Activated CD8-positive, alpha-beta memory T cell treated with anti-CD3 and anti-CD28 coated beads, Interleukin-2, amount 50 U/mL, for 24 hours (primary cell): ENCODE results near the gene ANAPC2.

Experiments
- DNase-seq: peaks from one replicate; pipeline ENCODE4 v3.0.0-alpha.2; 2020; ENCODE audit errors: extremely low read depth

ANAPC2 gene

GRCh38 chr9:137227853-137228505 lies 39.6 kb upstream of the ANAPC2 start:
- no peak for DNase-seq

- DNase-seq, result peak; percentile 63
Measured at GRCh38 chr9:137227054-137227852, 38.9 kb upstream of the ANAPC2 start, which contains the start of gene RNF224. TSS of gene RNF224 (plus strand) at chr9:137227502. CDS start at chr9:137228336, 834 bp downstream.

- no peak for DNase-seq
Measured at GRCh38 chr9:137226338-137227053, 38.1 kb upstream of the ANAPC2 start.

- no peak for DNase-seq
Measured at GRCh38 chr9:137225699-137226331, 37.5 kb upstream of the ANAPC2 start.

GRCh38 chr9:137224830-137225694 lies 36.7 kb upstream of the ANAPC2 start, which contains the start of gene CYSRT1:
TSS of gene CYSRT1 (plus strand) at chr9:137225174. CDS start at chr9:137225622, 448 bp downstream.
- DNase-seq, result no peak

GRCh38 chr9:137223078-137223970 lies 35.0 kb upstream of the ANAPC2 start:
- DNase-seq, result peak; percentile 95

- no peak for DNase-seq
Measured at GRCh38 chr9:137222190-137223077, 34.1 kb upstream of the ANAPC2 start, which contains the start of gene RNF208. TSS of gene RNF208 (minus strand) at chr9:137222240. CDS start at chr9:137221212, 1,028 bp downstream.

GRCh38 chr9:137221506-137222111 lies 33.2 kb upstream of the ANAPC2 start:
- no peak for DNase-seq

GRCh38 chr9:137221095-137221505 lies 32.7 kb upstream of the ANAPC2 start:
- DNase-seq, result no peak

GRCh38 chr9:137220317-137221094 lies 32.1 kb upstream of the ANAPC2 start:
- no peak for DNase-seq

- no peak for DNase-seq
Measured at GRCh38 chr9:137219757-137220316, 31.5 kb upstream of the ANAPC2 start.

- DNase-seq, result no peak
Measured at GRCh38 chr9:137218754-137219271, 30.5 kb upstream of the ANAPC2 start.

GRCh38 chr9:137218212-137218753 lies 29.9 kb upstream of the ANAPC2 start:
- DNase-seq, result no peak

- no peak for DNase-seq
Measured at GRCh38 chr9:137217276-137218211, 29.2 kb upstream of the ANAPC2 start.

GRCh38 chr9:137216188-137216965 lies 28.0 kb upstream of the ANAPC2 start:
- DNase-seq, result no peak
